ENCODE results near the gene BRK1. TPM values are rescaled to one million over a fixed set of nuclear protein-coding genes. Genes with fewer than 3 reads are reported as not detected.
A peak's percentile ranks its signal among the peaks of the same experiment; 100 is the strongest.

The BRK1 gene
- total RNA-seq, 1 donor from 2014 or later, result 133 TPM

DNA sequence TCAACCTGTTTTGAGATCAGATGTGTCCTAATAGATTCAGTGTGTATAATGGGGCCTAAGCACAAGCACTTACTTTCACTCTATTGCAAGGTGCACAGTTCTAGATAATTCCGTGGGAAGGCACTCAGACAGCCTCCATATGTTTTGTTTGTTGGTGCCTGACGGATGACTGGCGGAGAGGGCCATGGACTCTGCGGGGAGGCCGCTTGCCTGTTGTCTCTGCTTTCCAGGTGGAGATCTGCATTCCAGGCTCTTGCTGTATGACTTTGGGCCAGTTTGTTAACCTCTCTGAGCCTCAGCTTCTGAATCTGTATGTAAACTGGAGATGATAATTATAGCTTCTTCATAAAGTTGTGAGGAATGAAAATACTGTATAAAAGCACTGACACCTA is 50.7 kb downstream of the BRK1 start:
- H3K9ac ChIP-seq, result no peak overlapping the region
- H4K20me1 ChIP-seq (ENCODE audit: low read depth), result no peaks in the 10 kb centered on the region
- no peaks in the 10 kb centered on the region for H3K79me2 ChIP-seq (ENCODE audit: low read depth)
- no peaks in the 10 kb centered on the region for H3K4me1 Mint-ChIP-seq
- H3K4me2 ChIP-seq, result no peak overlapping the region
- no peak overlapping the region for H2AFZ ChIP-seq (replicated peaks)
- H3K4me3 ChIP-seq, result no peak overlapping the region
- H3K4me3 Mint-ChIP-seq, result no peak overlapping the region
- H3K27me3 ChIP-seq, result peaks cover 32% of the 10 kb centered on the region
- peaks cover 4% of the 10 kb centered on the region for H3K9me3 ChIP-seq (ENCODE audit: low read depth)
- DNase-seq (ENCODE audit: low spot score), result no peak
- no peaks in the 10 kb centered on the region for H3F3A ChIP-seq (ENCODE audit: low read depth)
- H3K36me3 ChIP-seq, result no peaks in the 10 kb centered on the region
- TF ChIP-seq EZH2phosphoT487 (IDR thresholded peaks at IDR 0.05) (no peak), EZH2 (IDR thresholded peaks at IDR 0.05) (no peak)
- TF ChIP-seq, protein P1, sequence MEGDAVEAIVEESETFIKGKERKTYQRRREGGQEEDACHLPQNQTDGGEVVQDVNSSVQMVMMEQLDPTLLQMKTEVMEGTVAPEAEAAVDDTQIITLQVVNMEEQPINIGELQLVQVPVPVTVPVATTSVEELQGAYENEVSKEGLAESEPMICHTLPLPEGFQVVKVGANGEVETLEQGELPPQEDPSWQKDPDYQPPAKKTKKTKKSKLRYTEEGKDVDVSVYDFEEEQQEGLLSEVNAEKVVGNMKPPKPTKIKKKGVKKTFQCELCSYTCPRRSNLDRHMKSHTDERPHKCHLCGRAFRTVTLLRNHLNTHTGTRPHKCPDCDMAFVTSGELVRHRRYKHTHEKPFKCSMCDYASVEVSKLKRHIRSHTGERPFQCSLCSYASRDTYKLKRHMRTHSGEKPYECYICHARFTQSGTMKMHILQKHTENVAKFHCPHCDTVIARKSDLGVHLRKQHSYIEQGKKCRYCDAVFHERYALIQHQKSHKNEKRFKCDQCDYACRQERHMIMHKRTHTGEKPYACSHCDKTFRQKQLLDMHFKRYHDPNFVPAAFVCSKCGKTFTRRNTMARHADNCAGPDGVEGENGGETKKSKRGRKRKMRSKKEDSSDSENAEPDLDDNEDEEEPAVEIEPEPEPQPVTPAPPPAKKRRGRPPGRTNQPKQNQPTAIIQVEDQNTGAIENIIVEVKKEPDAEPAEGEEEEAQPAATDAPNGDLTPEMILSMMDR (IDR thresholded peaks at IDR 0.05), result no peak
- no peak overlapping the region for H3K27ac ChIP-seq
- H3K4me1 ChIP-seq, result no peaks in the 10 kb centered on the region
- H3K9me3 Mint-ChIP-seq, result peaks cover 15% of the 10 kb centered on the region
- H3K36me3 Mint-ChIP-seq, result no peaks in the 10 kb centered on the region
- H3K27ac Mint-ChIP-seq, result no peak overlapping the region
- peaks cover 13% of the 10 kb centered on the region for H3K27me3 Mint-ChIP-seq (ENCODE audit: insufficient read depth, low read depth)

DNA sequence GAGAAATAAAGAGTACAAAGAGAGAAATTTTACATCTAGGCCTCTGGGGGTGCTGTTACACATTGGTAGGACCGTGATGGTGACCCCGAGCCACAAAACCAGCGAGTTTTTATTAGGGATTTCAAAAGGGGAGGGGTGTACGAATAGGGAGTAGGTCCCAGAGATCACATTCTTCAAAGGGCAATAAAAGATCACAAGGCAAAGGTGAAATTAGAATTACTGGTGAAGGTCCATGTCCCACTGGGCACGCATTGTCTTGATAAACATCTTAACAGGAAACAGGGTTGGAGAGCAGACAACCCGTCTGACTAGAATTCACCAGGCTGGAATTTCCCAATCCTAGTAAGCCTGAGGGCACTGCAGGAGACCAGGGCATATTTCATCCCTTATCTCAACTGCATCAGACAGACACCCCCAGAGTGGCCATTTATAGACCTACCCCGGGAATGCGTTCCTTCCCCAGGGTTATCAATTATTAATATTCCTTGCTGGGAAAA is 53.6 kb downstream of the BRK1 start:
- no peaks in the 10 kb centered on the region for H3K36me3 Mint-ChIP-seq
- H3K27ac Mint-ChIP-seq, result no peak overlapping the region

DNA sequence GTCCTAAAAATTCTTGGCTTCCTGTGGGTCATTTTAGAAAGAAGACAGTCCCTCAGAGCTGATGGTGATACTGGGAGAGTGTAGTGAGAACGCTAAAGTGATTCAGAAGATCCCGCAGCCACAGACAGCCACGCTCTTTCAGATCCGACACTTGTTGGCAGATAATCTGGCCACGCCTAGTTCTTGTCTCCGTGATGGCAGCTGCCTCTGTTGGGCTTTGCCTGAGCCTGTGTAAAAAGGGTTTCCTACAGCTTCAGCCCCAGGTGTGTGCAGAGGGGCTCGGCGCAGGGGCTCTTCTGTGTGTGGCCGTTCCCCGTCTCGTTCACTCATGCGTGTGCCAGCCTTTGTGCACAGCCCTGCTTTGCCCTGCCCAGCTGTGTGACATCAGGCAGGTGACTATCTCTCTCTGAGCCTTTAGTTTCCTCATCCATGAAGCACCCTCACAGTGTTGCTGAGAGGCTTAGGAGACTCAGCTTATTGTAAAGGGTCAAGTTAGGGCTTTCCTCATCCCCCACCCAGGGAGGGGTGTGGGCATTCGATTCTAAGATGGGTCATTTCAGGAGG is 55.5 kb downstream of the BRK1 start:
- no peak overlapping the region for H3K9ac ChIP-seq
- H2AFZ ChIP-seq (replicated peaks), result no peak overlapping the region
- H4K20me1 ChIP-seq (ENCODE audit: low read depth), result no peaks in the 10 kb centered on the region
- no peaks in the 10 kb centered on the region for H3K4me1 Mint-ChIP-seq
- H3K27me3 ChIP-seq, result peaks cover 5% of the 10 kb centered on the region
- TF ChIP-seq EZH2 (IDR thresholded peaks at IDR 0.05), result no peak
- TF ChIP-seq, protein P1 (IDR thresholded peaks at IDR 0.05), result no peak
- H3K4me1 ChIP-seq, result no peaks in the 10 kb centered on the region
- no peak overlapping the region for H3K4me2 ChIP-seq
- no peak overlapping the region for H3K4me3 ChIP-seq
- no peaks in the 10 kb centered on the region for H3K36me3 Mint-ChIP-seq
- no peaks in the 10 kb centered on the region for H3K36me3 ChIP-seq
- peaks cover 15% of the 10 kb centered on the region for H3K9me3 Mint-ChIP-seq
- H3K27me3 Mint-ChIP-seq (ENCODE audit: insufficient read depth, low read depth), result peaks cover 8% of the 10 kb centered on the region
- H3F3A ChIP-seq (ENCODE audit: low read depth), result no peaks in the 10 kb centered on the region
- H3K79me2 ChIP-seq (ENCODE audit: low read depth), result no peaks in the 10 kb centered on the region
- H3K4me3 Mint-ChIP-seq, result no peak overlapping the region
- H3K27ac Mint-ChIP-seq, result no peak overlapping the region
- peaks cover 4% of the 10 kb centered on the region for H3K9me3 ChIP-seq (ENCODE audit: low read depth)
- H3K27ac ChIP-seq, result no peak overlapping the region
- DNase-seq (ENCODE audit: low spot score), result no peak

More for the DNA sequence above, 53.6 kb downstream of the BRK1 start:
- H3K4me3 Mint-ChIP-seq, result no peak overlapping the region
- no peaks in the 10 kb centered on the region for H3K4me1 Mint-ChIP-seq
- Histone ChIP-seq H3K79me2 (ENCODE audit: low read depth) (no peaks in the 10 kb centered on the region), H3K27me3 (peaks cover 25% of the 10 kb centered on the region), H3K4me1 (no peaks in the 10 kb centered on the region), H3K36me3 (no peaks in the 10 kb centered on the region), H3K9ac (no peak overlapping the region), H3K9me3 (ENCODE audit: low read depth) (peaks cover 4% of the 10 kb centered on the region), H3K4me3 (no peak overlapping the region), H3F3A (ENCODE audit: low read depth) (no peaks in the 10 kb centered on the region), H3K27ac (no peak overlapping the region), H2AFZ (replicated peaks) (no peak overlapping the region), H3K4me2 (no peak overlapping the region), H4K20me1 (ENCODE audit: low read depth) (no peaks in the 10 kb centered on the region)
- TF ChIP-seq EZH2phosphoT487 (IDR thresholded peaks at IDR 0.05) (no peak), EZH2 (IDR thresholded peaks at IDR 0.05) (no peak)
- TF ChIP-seq, protein P1 (IDR thresholded peaks at IDR 0.05), result peak; percentile 33
- peaks cover 9% of the 10 kb centered on the region for H3K27me3 Mint-ChIP-seq (ENCODE audit: insufficient read depth, low read depth)
- peaks cover 15% of the 10 kb centered on the region for H3K9me3 Mint-ChIP-seq
- DNase-seq (ENCODE audit: low spot score), result no peak

Data from neural progenitor cell (in vitro differentiated cells).